Neural cell (in vitro differentiated cells): Measurements from ENCODE around the gene IFT81. TPM values are rescaled to one million over a fixed set of nuclear protein-coding genes. Genes with fewer than 3 reads are reported as not detected.

Experiments
- H2AFZ ChIP-seq: fragments of 200-600, 300-800 bp; sonication (generic), shearing (Covaris generic); 2 replicates; pipeline ENCODE4 v1.6.0; 2014; ENCODE audit warnings: low read depth, mild to moderate bottlenecking, antibody characterized with exemption, low read length, moderate library complexity
- H3F3A ChIP-seq: fragments of 200-600 bp; shearing (Covaris generic); 2 replicates; pipeline ENCODE4 v1.6.1; 2016; ENCODE audit warnings: mild to moderate bottlenecking, moderate library complexity, mixed read lengths, antibody characterized with exemption, low read length; ENCODE audit not compliant: insufficient read depth, poor library complexity, severe bottlenecking
- H3K27ac ChIP-seq: fragments of 200-600, 300-800 bp; sonication (generic), shearing (Covaris generic); 2 replicates; pipeline ENCODE4 v1.5.1; 2014; ENCODE audit warnings: mild to moderate bottlenecking, low read length, moderate library complexity
- H3K27me3 ChIP-seq: fragments of 300-800, 200-600 bp; sonication (generic), shearing (Covaris generic); 2 replicates; pipeline ENCODE4 v1.6.0; 2014; ENCODE audit warnings: mild to moderate bottlenecking, low read depth, low read length, moderate library complexity; ENCODE audit not compliant: insufficient read depth
- H3K36me3 ChIP-seq: fragments of 300-800, 200-600 bp; sonication (generic), shearing (Covaris generic); 2 replicates; pipeline ENCODE4 v1.5.1; 2014; ENCODE audit warnings: mild to moderate bottlenecking, antibody characterized with exemption, low read length, moderate library complexity; ENCODE audit not compliant: insufficient read depth
- H3K4me2 ChIP-seq: fragments of 300-800, 200-600 bp; sonication (generic), shearing (Covaris generic); 2 replicates; pipeline ENCODE4 v1.6.0; 2014; ENCODE audit warnings: mild to moderate bottlenecking, low read length
- H3K4me3 ChIP-seq: fragments of 300-800, 200-600 bp; sonication (generic), shearing (Covaris generic); 2 replicates; pipeline ENCODE4 v1.5.1; 2014; ENCODE audit warnings: mild to moderate bottlenecking, low read length, moderate library complexity
- H3K79me2 ChIP-seq: fragments of 200-600 bp; shearing (Covaris generic); replicated peaks from 2 replicates; pipeline ENCODE4 v1.6.0; 2014; ENCODE audit warnings: mild to moderate bottlenecking, low read length, moderate library complexity; ENCODE audit not compliant: insufficient read depth
- H3K9ac ChIP-seq: fragments of 300-800, 200-600 bp; sonication (generic), shearing (Covaris generic); 2 replicates; pipeline ENCODE4 v1.6.1; 2016; ENCODE audit warnings: mild to moderate bottlenecking, low read length, mixed read lengths
- H3K9me2 ChIP-seq: fragments of 200-600 bp; shearing (Covaris generic); 2 replicates; pipeline ENCODE4 v1.6.1; 2016; ENCODE audit warnings: mild to moderate bottlenecking, low read length, mixed read lengths; ENCODE audit not compliant: insufficient read depth
- H3K9me3 ChIP-seq: fragments of 200-600, 300-800 bp; sonication (generic), shearing (Covaris generic); 2 replicates; pipeline ENCODE4 v1.6.1; 2016; ENCODE audit warnings: mild to moderate bottlenecking, mixed run types, low read length, moderate library complexity, mixed read lengths
- H4K20me1 ChIP-seq: fragments of 200-600 bp; shearing (Covaris generic); 2 replicates; pipeline ENCODE4 v1.6.1; 2016; ENCODE audit warnings: mild to moderate bottlenecking, mixed run types; ENCODE audit not compliant: insufficient read depth
- CTCF ChIP-seq: fragments of 450-650 bp; IDR thresholded peaks from 2 replicates; pipeline ENCODE4 v1.5.1; 2014; ENCODE audit warnings: antibody characterized with exemption, mild to moderate bottlenecking, moderate library complexity; ENCODE audit not compliant: poor library complexity, severe bottlenecking
- EP300 ChIP-seq: fragments of 450-650 bp; conservative IDR thresholded peaks from 2 replicates; pipeline ENCODE4 v1.6.1; 2014; ENCODE audit warnings: antibody characterized with exemption, mild to moderate bottlenecking, moderate library complexity; ENCODE audit not compliant: poor library complexity, severe bottlenecking
- EZH2 ChIP-seq: fragments of 200-600, 300-800 bp; shearing (Covaris generic), sonication (generic); IDR thresholded peaks from 2 replicates; pipeline ENCODE4 v1.6.1; 2014; ENCODE audit warnings: antibody characterized with exemption, low read length, borderline replicate concordance, mild to moderate bottlenecking; ENCODE audit not compliant: insufficient read depth, poor library complexity, severe bottlenecking
- MXI1 ChIP-seq: fragments of 450-650 bp; conservative IDR thresholded peaks from 2 replicates; pipeline ENCODE4 v1.6.1; 2014; ENCODE audit warnings: antibody characterized with exemption, mild to moderate bottlenecking; ENCODE audit not compliant: poor library complexity, severe bottlenecking
- POLR2AphosphoS5 ChIP-seq: IDR thresholded peaks from 2 replicates; pipeline ENCODE4 v1.6.1; 2012
- RAD21 ChIP-seq: fragments of 450-650 bp; conservative IDR thresholded peaks from 2 replicates; pipeline ENCODE4 v1.6.1; 2014; ENCODE audit warnings: antibody characterized with exemption, mild to moderate bottlenecking, moderate library complexity
- SMC3 ChIP-seq: fragments of 450-650 bp; conservative IDR thresholded peaks from 2 replicates; pipeline ENCODE4 v1.6.1; 2014; ENCODE audit warnings: antibody characterized with exemption, mild to moderate bottlenecking, moderate library complexity; ENCODE audit not compliant: poor library complexity
- TAF1 ChIP-seq: IDR thresholded peaks from 2 replicates; pipeline ENCODE4 v1.6.1; 2012; ENCODE audit warnings: low read depth
- polyA plus RNA-seq: library from polyadenylated mRNA; depleted of rRNA; stranded (reverse); fragments of >200 nt; gene quantifications from 2 replicates; pipeline ENCODE4 v1.2.3, GENCODE V29; 2014
- TF ChIP-seq, protein P1 (sequence below): IDR thresholded peaks from 2 replicates; pipeline ENCODE4 v1.6.1; 2012; ENCODE audit warnings: borderline replicate concordance

Gene IFT81
- polyA plus RNA-seq, 1 donor from 2014 or later = 120 TPM

DNA sequence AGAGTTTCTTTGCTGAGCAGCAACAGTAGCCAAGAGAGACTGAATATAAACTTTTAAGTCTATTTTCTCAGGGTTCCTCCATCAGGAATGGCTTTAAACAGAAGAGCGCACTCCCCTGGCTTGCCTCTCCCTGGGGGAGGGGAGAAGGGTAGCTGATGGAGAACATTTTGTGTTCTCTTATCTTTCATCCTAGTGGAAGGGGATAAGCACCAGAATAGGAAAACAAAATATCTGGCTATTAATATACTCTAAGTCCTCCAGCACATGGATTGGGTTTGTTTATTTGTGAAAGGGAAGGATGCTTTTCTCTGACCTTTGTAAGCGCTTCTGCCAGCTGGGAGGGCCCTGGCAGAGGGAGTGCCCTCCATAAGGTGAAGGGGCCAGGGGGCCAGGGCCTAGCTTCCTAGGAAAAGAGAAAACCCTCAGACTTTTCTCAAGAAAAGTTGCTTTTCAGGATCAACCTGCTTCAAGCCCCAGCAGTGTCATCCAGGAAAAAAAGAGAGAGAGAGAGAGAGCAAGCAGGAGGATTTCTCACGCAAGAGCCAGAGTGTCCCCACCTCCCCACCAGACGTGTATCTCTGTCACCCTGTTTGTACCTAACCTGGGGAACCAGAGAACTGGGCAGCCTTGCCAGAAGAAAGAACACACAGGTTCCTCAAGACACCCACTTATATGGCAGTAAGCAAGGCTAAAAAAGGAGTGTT, 122.6 kb downstream of the IFT81 start:
- Histone ChIP-seq H3K9ac (no peak overlapping the region), H3K27me3 (no peaks in the 10 kb centered on the region), H3K9me3 (no peaks in the 10 kb centered on the region), H3K79me2 (no peaks in the 10 kb centered on the region), H3F3A (no peaks in the 10 kb centered on the region), H3K4me3 (no peak overlapping the region), H4K20me1 (no peaks in the 10 kb centered on the region), H3K4me2 (no peak overlapping the region), H3K36me3 (no peaks in the 10 kb centered on the region), H2AFZ (no peak overlapping the region), H3K27ac (no peak overlapping the region), H3K9me2 (no peaks in the 10 kb centered on the region)
- TF ChIP-seq MXI1 = no peak

DNA sequence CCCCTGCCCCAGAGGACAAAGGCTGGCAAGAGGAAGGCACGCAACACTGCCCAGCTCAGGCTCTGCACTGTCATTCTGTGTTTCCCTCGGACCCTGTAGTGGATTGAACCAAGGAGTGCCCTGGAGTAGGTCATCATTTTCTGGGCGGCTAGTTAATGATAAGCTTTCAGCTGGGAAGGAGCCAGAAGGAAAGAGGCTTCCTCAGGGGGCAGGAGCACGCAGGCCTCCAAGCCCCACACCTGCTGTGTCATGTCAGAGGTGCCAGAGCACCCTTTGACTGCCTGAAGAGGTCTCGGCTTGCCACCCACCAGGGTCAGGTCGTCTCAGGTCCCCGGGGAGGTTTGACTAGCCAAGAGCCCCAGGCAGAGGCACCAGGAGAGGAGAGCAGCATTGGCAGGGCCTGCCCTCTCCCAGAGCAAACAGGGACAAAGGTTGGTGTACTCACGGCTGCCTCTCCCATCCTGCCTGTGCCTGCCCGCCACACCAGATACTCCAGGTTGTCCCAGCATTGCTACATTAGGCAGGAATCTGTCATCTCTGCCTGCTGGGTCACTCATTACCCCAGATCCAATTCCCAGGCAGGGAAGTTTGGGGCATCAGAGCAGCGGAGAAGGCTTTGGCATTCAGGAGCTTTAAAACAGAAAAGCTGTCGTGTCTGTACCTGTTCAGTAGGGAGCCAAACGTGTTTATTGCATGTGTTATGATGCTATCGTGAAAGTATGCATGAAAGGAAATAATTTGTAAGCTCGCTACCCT, 123.4 kb downstream of the IFT81 start:
- Histone ChIP-seq H3K4me3 (no peak overlapping the region), H3K36me3 (no peaks in the 10 kb centered on the region), H3K9me2 (no peaks in the 10 kb centered on the region), H4K20me1 (no peaks in the 10 kb centered on the region), H3K27ac (no peak overlapping the region), H3K9me3 (no peaks in the 10 kb centered on the region), H3F3A (no peaks in the 10 kb centered on the region), H2AFZ (no peak overlapping the region), H3K4me2 (no peak overlapping the region), H3K9ac (no peak overlapping the region), H3K27me3 (no peaks in the 10 kb centered on the region), H3K79me2 (no peaks in the 10 kb centered on the region)
- TF ChIP-seq EP300 (no peak), POLR2AphosphoS5 (no peak), MXI1 (no peak), RAD21 (no peak), CTCF (no peak), SMC3 (no peak), TAF1 (no peak), EZH2 (no peak)
- TF ChIP-seq, protein P1, sequence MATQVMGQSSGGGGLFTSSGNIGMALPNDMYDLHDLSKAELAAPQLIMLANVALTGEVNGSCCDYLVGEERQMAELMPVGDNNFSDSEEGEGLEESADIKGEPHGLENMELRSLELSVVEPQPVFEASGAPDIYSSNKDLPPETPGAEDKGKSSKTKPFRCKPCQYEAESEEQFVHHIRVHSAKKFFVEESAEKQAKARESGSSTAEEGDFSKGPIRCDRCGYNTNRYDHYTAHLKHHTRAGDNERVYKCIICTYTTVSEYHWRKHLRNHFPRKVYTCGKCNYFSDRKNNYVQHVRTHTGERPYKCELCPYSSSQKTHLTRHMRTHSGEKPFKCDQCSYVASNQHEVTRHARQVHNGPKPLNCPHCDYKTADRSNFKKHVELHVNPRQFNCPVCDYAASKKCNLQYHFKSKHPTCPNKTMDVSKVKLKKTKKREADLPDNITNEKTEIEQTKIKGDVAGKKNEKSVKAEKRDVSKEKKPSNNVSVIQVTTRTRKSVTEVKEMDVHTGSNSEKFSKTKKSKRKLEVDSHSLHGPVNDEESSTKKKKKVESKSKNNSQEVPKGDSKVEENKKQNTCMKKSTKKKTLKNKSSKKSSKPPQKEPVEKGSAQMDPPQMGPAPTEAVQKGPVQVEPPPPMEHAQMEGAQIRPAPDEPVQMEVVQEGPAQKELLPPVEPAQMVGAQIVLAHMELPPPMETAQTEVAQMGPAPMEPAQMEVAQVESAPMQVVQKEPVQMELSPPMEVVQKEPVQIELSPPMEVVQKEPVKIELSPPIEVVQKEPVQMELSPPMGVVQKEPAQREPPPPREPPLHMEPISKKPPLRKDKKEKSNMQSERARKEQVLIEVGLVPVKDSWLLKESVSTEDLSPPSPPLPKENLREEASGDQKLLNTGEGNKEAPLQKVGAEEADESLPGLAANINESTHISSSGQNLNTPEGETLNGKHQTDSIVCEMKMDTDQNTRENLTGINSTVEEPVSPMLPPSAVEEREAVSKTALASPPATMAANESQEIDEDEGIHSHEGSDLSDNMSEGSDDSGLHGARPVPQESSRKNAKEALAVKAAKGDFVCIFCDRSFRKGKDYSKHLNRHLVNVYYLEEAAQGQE = no peak
